ENCODE measurements around the gene CBLB.

Gene CBLB

DNA sequence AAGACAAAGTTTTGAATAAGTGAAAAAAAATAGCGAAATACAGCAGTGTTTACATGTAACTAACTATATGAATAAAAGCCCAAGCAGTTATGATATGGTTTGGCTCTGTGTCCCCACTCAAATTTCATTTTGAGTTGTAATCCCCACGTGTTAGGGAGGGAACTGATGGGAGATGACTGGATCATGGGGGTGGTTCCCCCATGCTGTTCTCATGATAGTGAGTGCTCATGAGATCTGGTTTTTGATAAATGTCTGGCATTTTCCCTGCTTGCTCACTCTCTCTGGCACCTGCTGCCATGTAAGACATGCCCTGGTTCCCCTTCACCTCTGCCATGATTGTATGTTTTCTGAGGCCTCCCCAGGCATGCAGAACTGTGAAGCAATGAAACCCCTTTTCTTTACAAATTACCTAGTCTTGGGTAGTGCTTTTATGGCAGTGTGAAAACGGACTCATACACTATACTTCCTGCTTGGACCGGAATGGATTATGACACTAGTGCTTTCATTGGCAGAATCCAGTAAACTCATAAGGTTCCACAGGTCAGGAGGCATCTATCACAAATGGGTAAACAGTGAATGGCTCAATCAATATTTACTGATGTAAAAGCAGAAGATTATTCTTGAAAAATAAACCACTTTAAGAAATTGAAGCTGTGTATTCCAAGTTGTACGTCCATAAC is 192.1 kb downstream of the CBLB start:
- DNase-seq: peak; percentile 68 to 71

DNA sequence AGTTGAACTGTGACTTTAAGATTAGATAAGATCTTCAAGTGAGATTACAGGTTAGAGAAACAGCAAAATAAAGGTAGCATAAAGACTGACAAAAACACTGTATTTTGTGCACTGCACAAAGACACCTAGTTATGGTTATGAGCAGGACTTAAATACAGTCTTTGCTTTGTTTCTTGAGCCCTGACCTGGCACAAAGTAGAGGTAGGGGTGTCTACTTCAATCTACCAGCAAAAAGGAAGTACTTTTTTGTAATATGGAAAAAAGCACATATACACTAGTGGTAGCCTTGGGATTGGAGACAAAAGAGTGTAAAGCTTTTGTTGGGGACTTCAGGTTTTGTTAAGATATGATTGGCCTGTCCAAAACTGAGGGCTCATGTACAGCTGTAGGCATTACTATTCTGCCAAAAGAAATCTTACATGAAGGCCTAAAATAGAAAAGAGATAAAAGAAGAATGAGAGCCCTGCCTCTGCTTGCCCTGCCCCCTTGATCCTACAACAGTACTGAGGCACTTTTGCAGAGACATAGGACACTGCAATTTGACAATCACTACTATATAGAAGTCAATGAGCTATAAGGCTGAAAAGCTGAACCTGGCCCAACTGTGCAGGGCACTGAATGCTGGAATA is 194.3 kb downstream of the CBLB start:
- DNase-seq: no peak

DNA sequence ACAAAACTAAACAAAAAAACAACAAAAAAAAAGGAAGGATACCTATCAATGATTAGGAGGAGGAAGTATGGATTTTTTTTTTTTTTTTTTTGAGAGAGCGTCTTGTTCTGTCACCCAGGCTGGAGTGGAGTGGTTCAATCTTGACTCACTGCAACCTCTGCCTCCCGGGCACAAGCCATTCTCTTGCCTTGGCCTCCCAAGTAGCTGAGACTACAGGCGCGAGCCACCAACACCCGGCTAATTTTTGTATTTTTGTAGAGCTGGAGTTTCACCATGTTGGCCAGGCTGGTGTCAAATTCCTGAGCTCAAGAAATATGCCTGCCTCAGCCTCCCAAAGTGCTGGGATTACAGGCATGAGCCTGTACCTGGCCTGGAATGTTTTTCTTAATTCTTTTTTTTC is 195.8 kb downstream of the CBLB start:
- DNase-seq: no peak

DNA sequence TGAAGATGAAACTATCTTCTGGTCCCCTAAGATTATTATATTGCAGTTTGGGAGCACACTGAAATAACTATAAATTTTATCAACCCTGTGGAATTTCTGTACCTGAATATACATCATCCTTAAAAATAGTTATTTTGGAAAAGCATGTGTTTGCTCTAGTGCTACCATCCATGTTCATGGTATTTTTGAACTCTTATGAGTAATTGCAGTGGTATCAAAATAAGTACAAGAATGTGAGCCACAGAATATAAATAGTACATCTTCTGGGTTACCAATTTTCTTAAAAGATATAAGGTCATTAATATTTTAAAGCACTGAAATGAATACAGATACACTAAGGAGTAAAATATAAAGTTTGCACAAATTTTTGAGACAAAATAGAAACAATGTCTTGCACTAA is 206.5 kb downstream of the CBLB start:
- DNase-seq: no peak

DNA sequence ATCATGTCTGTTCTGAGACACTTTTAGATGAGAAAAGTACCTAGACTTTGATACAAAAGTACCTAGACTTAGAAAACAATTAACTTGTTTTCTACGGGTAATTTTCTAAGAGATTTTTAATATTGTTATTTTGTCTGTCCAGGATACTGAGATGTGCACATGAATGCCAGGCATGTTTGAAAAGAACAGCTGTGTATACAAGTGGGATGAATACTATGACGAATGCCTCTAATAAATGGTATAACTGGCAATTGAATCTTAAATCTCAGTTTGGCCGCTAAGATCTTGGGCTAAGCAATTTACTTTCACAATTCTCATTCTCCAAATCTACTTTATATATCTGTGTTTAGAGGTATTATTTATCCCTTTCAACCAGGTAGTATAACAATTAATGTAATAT is 207.4 kb downstream of the CBLB start:
- DNase-seq: no peak

DNA sequence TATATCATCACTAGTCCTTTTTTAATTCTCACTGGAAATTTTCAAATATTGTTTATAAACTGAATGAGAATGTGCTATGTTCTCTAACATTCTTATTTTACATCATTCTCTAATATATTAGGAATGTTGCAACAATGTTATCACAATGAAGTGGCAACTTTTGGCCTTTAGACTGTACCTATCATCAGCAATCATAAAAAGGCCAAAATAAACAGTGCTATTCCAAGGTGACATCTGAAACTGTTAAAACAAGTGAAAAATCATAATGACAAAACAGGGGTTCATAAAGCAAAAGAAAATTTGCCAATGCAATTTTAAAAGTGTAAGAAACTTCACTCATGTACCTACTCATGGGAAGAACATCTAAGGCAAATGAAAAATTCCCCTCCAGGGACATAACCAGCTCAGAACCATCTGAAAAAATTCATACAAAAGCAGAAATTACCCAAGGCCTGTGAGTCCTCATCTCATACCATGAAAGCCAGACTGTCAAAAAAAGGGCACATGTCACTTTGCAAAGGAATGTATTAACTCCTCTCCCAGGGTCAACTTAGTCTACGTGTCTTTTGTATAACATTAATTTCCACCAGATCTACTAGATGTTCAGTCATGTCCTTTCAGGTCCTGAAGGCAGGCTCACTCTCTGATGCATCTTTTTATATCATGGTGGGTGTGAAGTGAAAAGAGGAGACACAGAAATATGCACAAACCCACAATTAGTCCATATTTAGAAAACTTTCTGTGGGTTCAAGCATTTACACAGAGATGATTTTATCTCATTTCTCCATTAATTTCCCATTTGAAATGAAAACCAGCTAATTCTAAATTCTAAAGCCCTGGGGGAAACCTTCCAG is 211.9 kb downstream of the CBLB start:
- DNase-seq: no peak

DNA sequence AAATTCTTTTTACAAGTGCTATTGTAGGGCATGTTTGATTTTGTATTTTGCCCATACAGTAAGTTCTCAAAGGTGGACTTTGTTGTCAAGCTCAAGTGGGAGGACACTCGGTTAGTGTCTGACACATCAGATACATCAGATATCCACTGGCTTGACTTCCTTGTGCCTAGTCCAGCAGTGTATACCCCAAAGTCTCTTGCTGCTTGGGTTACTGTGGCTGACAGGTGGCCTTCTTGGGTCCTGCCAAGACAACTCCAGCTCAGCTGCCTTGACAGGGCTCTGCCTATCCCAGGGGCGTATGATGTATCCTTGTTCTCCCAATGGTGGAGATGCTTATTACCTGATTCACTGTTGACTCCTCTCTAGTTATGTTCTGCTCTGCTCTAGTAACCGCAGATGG is 214.9 kb downstream of the CBLB start:
- no peak for DNase-seq

DNA sequence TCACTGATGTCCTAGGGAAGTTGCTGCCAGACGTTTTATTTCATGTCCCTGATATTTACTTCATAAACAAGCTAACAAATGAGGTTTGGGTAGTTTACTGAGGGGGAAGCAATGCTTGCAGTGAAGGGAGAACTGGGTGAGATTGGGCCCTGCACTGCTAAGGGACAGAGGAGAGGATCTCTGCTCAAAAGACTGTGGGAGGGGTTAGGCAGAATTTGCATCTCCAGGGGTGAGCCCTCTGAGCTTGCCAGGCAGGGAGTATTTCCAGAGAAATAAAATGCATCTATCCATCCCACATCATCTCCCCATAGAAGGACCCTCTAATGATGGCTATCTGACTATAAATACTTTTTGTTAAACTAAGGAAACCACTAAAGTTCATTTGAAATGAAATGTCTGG is 215.6 kb downstream of the CBLB start:
- DNase-seq: no peak

DNA sequence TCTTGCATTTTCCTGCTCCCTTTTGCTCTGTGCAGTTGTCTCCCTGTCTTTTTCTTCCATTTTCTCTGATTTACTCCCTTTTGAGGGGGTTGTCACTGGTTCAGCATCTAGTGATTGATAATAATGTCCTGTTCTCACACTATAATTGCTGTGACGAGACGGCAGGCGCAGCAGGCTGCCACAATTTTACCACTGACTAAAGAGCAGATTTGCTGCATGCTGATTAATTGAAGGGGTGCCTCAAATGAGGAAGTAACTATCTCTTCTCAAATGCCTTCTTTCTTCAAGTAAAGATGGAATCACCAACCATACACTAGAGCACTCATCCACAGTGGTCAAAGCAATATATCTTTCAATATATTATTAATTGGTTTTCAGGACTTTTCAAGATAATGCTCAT is 219.3 kb downstream of the CBLB start:
- no peak for DNase-seq

DNA sequence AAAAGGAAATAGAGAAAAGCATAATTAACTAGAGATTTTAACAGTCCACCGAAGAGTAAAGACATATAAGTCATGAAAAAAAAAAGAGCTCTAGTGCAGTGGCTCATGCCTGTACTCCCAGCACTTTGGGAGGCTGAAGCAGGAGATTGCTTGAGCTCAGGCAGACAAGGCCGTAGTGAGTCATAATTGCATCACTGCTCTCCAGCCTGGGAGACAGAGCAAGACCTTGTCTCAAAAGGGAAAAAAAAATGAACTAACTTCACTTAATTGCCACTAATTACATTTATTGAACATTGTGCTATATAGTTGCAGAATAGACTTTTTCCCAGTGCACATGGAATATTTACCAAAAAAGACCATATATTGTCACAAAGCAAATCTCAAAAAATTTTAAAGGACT is 221.8 kb downstream of the CBLB start:
- no peak for DNase-seq

DNA sequence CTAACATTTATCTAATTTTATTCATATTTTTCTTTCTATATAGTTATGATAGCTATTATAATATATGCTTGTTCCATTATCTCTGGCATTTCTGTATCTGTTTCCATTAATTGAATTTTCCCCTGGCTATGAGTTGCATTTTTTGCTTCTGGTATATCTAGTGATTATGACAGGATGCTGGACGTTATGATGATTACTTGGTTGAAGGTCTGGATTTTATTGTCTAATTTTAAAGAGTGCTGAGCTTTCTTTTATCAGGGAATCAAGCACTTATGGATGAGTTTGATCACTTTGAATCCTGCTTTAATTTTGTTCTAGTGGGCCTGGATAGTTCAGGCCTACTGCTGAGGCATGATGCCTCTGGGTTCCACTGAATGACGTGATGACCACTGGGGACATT is 229.7 kb downstream of the CBLB start:
- no peak for DNase-seq

DNA sequence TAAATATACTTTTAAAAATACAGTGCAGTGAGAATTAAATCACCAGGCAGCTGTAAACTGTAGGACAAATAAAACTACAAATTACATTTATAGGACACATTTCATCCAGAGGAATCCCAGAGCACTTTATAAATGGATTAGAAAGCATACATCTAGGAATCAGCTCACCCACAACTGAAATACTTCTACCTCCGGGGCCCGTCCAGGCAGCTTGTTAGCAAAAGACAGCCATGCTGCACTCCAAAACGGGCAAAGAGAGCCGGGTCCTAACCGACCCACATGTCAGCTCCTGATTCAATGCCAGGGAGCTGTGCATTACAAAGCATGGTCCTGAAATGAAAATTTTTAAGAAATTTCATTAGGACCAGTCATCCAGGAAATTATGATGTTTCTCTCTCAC is 234.1 kb downstream of the CBLB start:
- DNase-seq: no peak

DNA sequence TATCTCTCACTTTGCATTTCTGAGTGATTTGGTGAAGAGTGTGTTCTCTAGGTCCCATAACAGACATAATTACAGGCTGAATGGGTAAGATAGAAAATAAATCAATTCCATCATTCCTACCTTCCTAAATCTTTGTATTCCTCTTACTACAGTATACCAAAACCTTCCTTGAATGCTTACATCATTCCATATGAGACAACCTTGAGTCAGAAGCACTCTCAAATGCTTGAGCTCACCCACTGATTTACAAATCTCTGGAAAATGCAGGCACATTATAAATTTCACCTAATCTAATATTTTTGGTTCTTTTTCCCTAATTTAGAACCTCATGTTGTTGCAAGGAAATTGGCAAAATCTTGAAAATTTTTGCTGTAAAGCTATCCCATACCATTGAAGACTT is 239.1 kb downstream of the CBLB start:
- no peak for DNase-seq

DNA sequence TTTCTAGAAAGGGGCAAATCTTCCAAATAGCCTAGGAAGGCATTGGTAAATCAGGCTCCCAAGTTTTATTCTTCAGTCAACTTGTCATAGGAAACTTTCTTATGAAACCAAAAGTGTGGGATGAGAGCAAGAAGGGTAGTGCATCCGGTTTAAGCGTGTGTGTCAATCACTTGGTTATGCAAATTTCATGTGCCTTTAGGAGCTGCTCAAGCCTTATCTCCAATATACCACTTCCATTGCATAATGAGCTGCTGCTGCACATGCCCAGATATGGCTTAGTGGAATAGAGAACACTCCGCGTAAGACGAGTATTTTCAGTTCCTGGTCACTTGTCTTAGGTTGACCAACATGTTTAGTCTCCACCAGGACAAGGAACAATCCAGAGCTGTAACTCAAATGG is 242.1 kb downstream of the CBLB start:
- DNase-seq: no peak

DNA sequence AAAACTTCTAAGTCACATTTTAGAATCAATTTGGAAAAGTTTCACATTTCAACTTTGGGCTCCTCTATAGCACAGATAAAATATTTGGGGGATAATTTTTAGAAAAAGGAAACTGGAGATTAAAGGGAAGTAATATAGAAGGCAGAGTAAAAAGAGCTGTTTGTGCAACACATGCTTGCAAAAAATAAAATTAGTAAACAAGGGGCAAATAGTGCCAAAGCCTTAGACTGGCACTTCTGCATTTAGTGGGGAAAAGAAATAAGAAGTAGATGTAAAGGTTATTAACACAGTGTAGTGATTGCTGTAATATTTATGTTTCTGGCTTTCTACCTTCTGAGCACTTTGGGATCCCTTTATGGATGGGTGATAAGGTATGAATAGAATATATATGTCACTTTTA is 246.6 kb downstream of the CBLB start:
- DNase-seq: no peak

DNA sequence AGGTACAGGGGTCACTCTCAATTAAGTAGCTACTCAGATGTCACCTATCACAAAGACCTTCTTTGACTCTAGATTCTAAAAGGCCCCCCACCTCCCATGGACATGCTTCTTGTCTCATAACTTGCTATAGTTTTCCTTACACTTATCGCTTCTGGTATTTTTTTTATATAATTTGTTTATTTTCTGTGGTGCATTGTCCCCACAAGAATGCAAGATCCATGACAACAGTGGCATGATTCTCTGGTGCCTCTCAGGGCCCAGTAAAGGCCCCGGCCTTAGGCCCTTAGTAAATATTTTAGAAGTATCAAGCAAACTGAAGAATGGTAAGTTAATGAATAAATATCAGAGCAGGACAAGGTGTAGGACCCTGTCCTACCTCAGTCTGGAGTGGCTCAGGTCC is 248.6 kb downstream of the CBLB start:
- DNase-seq: no peak

DNA sequence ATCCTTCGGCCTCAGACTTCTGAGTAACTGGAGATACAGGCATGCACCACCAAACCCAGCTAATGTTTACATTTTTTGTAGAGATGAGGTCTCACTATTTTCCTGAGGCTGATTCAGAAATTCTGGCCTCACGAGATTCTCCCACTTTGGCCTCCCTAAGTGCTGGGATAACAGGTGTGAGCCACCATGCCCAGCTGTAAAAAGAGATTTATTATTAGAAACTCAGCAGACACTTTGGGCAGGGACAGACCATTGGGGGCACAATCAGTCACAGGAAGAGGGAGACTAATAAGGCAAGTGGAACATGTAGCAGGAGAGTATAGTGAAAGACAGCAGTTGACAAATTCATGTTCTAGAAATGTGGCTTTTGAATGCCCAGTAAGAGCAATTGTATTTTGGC is 249.2 kb downstream of the CBLB start:
- no peak for DNase-seq

DNA sequence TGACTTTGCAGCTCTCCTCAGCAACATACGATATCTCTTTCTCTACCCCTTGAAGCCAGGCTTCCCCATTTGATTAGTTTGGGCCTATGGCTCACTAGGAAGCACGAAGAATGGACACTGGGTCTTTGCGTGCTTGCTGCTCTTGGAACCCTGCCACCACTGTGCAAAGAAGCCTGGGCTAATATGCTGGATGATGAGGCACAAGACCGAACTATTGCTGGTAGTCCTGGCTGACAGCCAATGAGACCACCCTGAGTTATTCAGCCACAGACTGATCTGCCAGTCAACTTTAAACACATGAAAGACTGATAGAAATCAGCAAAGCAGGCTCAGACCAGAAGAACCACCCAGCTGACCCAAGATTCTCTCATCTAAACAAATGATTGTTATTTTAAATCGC is 250.3 kb downstream of the CBLB start:
- no peak for DNase-seq

DNA sequence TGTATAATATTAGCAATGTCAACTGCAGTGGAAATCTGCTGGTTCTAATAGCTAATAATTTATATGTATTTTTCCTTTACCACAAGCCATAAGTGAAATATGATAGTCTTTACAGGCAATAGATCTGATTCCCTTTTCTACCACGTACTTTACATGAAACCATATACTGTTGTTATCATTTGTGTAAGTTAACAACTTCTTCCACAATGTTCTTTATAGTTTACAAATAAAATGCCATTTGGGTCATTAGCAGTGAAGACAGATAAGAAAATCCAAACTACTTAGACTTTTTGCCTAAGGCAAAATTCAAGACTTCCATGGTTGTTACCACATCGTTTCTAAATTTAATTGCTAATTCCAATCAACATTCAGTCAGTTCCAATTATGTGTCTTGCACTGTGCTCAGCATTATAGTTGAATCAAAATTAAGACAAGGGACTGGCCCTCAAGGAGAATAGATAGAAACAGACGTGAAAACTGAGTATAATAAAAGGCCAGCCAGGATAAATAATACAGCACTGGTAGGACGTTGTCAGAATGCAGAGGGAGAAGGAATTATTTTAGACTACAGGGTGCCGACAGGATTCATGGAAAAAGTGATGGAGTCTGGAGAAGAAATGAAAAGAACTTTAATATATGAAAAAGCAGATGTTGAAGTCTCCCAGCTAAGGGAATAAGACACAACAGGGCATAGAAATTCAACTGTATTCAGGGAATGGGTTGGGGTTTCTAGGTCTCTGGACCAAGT is 252.3 kb downstream of the CBLB start:
- no peak for DNase-seq

DNA sequence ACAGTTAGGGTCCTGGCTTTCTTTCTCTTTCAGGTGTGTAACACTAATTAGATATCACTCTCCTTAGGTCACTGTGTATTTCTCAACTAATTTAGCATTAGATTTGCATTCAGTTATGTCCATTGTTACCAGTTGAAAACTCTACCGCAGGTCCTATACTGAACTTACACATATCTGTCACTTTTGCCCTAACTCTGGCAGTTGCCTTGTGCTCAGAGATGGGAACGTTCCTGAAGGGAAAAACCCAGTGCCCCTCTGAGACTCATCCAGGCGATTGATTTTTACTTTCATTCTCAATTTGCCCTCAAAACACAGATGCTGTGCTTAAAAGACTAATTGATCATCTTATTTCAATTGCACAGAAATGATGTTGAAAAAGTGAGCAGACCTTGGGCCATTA is 253.0 kb downstream of the CBLB start:
- DNase-seq: no peak

DNA sequence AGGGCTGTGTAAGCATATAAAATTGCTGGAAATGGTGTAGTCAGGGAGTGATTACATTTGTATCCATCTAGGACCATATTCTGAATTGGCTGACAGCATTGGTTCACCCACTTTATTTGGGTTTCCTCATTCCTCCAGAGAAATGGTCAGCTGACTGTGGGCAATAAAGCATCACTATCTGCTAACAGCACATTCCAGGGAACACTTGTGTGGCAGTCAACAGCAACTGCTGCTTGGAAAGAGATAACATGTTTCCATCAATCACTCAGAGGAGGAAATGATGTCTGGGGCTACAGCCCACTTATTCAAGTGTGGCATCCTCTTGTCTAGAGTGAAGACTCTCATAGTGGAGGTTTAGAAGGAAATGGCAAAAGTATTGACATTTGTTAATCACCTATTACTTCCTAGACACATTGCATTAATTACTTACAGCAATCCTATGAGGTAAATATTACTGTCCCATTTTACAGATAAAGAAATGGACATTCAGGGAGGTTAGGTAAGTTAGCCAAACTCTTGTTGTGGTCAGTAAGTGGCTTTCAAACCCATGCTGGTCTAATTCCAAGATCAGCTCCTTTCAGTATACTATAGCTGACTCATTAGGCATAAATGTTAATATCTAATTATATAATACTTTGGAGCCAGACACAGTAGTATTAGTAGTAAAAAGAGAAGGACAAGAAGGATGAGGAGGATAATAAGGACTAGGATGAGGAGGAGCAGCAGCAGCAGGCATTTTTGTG is 254.4 kb downstream of the CBLB start:
- DNase-seq: no peak

DNA sequence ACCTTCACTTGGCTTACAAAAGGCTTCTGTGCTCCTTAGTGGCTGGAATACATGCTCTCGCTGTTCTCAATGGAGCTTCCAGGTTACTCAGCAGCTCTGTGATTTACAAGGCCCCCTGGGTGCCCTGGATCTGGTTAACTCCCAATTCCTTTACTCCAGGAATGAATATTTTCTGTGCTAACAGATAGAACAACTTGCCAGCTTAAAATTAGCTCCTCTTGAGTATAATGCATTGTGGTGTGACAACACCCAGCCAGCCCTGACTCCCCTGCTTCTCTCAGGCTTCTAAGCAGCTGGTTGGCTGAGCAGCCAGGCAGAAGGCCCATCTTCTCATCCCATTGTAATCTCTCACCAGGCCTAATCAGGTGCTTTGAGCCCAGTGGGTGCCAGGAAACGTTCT is 255.7 kb downstream of the CBLB start:
- no peak for DNase-seq
